ENCODE measurements around the gene TSTD1. TPM values are rescaled to one million over a fixed set of nuclear protein-coding genes. Genes with fewer than 3 reads are reported as not detected.

The TSTD1 gene
- total RNA-seq, 1 experiment from 2014 or later = 20.1 TPM

DNA sequence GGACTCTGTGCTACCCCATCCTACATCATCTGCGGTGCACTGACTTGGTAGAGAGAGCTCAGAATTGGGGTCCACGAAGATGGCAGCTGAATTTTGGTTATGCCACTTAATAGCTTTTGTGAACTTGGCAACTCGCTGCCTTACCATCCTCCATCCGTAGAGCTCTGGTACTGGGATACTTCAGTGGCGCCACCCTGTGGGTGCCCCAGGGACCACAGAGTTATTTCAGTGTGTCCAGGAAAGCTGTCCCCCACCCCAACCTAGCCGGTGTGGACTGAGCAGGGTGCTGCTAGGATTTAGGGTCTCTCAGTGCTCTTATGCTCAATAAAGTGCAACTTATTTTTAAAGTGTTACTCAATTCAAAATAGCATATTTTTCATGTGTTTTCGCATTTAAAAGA lies 16.0 kb upstream of the TSTD1 start:
- no TSS peak for BruUV-seq (replicated peaks)
- in situ Hi-C loops (cut with HindIII; ENCODE audit: low pct_unique_long_range_greater_than_20kb, low sequenced_read_pairs) (no loop called here), intact Hi-C loops (cut with micrococcal nuclease; ENCODE audit: unreplicated experiment) (no loop called here)
- ATAC-seq (no peak), DNase-seq (ENCODE audit: low read depth, low spot score) (no peak)
- TF ChIP-seq, protein P1, sequence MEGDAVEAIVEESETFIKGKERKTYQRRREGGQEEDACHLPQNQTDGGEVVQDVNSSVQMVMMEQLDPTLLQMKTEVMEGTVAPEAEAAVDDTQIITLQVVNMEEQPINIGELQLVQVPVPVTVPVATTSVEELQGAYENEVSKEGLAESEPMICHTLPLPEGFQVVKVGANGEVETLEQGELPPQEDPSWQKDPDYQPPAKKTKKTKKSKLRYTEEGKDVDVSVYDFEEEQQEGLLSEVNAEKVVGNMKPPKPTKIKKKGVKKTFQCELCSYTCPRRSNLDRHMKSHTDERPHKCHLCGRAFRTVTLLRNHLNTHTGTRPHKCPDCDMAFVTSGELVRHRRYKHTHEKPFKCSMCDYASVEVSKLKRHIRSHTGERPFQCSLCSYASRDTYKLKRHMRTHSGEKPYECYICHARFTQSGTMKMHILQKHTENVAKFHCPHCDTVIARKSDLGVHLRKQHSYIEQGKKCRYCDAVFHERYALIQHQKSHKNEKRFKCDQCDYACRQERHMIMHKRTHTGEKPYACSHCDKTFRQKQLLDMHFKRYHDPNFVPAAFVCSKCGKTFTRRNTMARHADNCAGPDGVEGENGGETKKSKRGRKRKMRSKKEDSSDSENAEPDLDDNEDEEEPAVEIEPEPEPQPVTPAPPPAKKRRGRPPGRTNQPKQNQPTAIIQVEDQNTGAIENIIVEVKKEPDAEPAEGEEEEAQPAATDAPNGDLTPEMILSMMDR (IDR thresholded peaks at IDR 0.05) = no peak
- TF ChIP-seq TCF7L2 (IDR thresholded peaks at IDR 0.05; ENCODE audit: low read depth, low read length) = no peak
- TF ChIP-seq, protein P2, sequence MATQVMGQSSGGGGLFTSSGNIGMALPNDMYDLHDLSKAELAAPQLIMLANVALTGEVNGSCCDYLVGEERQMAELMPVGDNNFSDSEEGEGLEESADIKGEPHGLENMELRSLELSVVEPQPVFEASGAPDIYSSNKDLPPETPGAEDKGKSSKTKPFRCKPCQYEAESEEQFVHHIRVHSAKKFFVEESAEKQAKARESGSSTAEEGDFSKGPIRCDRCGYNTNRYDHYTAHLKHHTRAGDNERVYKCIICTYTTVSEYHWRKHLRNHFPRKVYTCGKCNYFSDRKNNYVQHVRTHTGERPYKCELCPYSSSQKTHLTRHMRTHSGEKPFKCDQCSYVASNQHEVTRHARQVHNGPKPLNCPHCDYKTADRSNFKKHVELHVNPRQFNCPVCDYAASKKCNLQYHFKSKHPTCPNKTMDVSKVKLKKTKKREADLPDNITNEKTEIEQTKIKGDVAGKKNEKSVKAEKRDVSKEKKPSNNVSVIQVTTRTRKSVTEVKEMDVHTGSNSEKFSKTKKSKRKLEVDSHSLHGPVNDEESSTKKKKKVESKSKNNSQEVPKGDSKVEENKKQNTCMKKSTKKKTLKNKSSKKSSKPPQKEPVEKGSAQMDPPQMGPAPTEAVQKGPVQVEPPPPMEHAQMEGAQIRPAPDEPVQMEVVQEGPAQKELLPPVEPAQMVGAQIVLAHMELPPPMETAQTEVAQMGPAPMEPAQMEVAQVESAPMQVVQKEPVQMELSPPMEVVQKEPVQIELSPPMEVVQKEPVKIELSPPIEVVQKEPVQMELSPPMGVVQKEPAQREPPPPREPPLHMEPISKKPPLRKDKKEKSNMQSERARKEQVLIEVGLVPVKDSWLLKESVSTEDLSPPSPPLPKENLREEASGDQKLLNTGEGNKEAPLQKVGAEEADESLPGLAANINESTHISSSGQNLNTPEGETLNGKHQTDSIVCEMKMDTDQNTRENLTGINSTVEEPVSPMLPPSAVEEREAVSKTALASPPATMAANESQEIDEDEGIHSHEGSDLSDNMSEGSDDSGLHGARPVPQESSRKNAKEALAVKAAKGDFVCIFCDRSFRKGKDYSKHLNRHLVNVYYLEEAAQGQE (IDR thresholded peaks at IDR 0.05; ENCODE audit: insufficient read depth in 1 of 2, low read depth in 2 of 2, low read length in 1 of 2) = no peak
- TF ChIP-seq POLR2AphosphoS5 (IDR thresholded peaks at IDR 0.05; ENCODE audit: low read depth, low read length) = no peak
- TF ChIP-seq SIN3A (IDR thresholded peaks at IDR 0.05; ENCODE audit: borderline replicate concordance, insufficient read depth, low read depth, low read length) = no peak
- H3K27me3 ChIP-seq (ENCODE audit: control insufficient read depth, insufficient read depth, low read length) = no peaks in the 10 kb centered on the region
- peaks cover 1% of the 10 kb centered on the region; the same call in 1 of the 2 replicates for H3K9me3 ChIP-seq (ENCODE audit: control insufficient read depth, insufficient read depth, low read depth, low read length)
- ChIA-PET CTCF (no interaction called here), POLR2A (no interaction called here)
- no peak overlapping the region for H3K4me3 ChIP-seq (ENCODE audit: low read depth in 2 of 2, low read length in 2 of 2)
- H3K27ac ChIP-seq (ENCODE audit: low read length) = no peak overlapping the region
- H3K4me1 ChIP-seq (ENCODE audit: control insufficient read depth, insufficient read depth, low read length) = no peaks in the 10 kb centered on the region
- no peaks in the 10 kb centered on the region for H3K36me3 ChIP-seq (ENCODE audit: control insufficient read depth, insufficient read depth, low read length)

DNA sequence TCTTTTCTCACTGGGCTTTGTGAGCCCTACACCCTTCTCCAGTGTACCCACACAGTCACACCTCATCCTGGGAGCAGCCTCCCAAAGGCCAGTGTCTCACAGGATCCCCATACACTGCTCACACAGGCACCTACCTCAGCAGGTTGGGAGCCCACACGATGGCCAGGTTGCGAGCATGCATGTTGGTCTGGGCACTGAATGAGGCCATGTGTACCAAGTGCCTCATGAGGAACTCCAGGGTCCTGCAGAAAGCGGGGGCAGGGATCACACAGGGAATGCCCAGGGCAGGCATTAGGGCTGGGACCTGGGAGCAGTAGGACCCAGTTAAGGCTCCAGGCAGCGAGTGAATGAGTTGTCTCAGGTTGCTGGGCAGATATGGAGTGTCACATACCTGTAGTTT lies 15.5 kb upstream of the TSTD1 start:
- CTCF ChIA-PET = no interaction called here
- TF ChIP-seq, protein P2 (IDR thresholded peaks at IDR 0.05; ENCODE audit: insufficient read depth in 1 of 2, low read depth in 2 of 2, low read length in 1 of 2) = no peak
- TF ChIP-seq POLR2AphosphoS5 (IDR thresholded peaks at IDR 0.05; ENCODE audit: low read depth, low read length) (no peak), TCF7L2 (IDR thresholded peaks at IDR 0.05; ENCODE audit: low read depth, low read length) (no peak), SIN3A (IDR thresholded peaks at IDR 0.05; ENCODE audit: borderline replicate concordance, insufficient read depth, low read depth, low read length) (no peak)
- TF ChIP-seq, protein P1 (IDR thresholded peaks at IDR 0.05) = no peak
- POLR2A ChIA-PET = no interaction called here
- in situ Hi-C loops (cut with HindIII; ENCODE audit: low pct_unique_long_range_greater_than_20kb, low sequenced_read_pairs) (no loop called here), intact Hi-C loops (cut with micrococcal nuclease; ENCODE audit: unreplicated experiment) (no loop called here)
- Histone ChIP-seq H3K4me3 (ENCODE audit: low read depth in 2 of 2, low read length in 2 of 2) (no peak overlapping the region), H3K9me3 (ENCODE audit: control insufficient read depth, insufficient read depth, low read depth, low read length) (peaks cover 4% of the 10 kb centered on the region; the same call in 1 of the 2 replicates), H3K27me3 (ENCODE audit: control insufficient read depth, insufficient read depth, low read length) (no peaks in the 10 kb centered on the region), H3K36me3 (ENCODE audit: control insufficient read depth, insufficient read depth, low read length) (no peaks in the 10 kb centered on the region), H3K4me1 (ENCODE audit: control insufficient read depth, insufficient read depth, low read length) (no peaks in the 10 kb centered on the region), H3K27ac (ENCODE audit: low read length) (no peak overlapping the region)
- DNase-seq (ENCODE audit: low read depth, low spot score) (no peak), ATAC-seq (no peak)
- no TSS peak for BruUV-seq (replicated peaks)
